WTC11 (cell line): ENCODE measurements around the gene XAB2.

Experiments
- CREB1 ChIP-seq: sonication (generic); formaldehyde crosslinking; IDR thresholded peaks from 2 replicates; pipeline ENCODE4 v1.8.0; 2023; ENCODE audit warnings: mild to moderate bottlenecking, missing genetic modification reagents
- CTCF ChIP-seq: fragments of 200-600 bp; IDR thresholded peaks from 2 replicates; pipeline ENCODE4 v1.8.0; 2022; ENCODE audit warnings: antibody characterized with exemption
- FOXP4 ChIP-seq: sonication (generic); formaldehyde crosslinking; IDR thresholded peaks from 2 replicates; pipeline ENCODE4 v1.8.0; 2022; ENCODE audit warnings: mild to moderate bottlenecking, missing genetic modification reagents
- MAX ChIP-seq: sonication (generic); formaldehyde crosslinking; IDR thresholded peaks from 2 replicates; pipeline ENCODE4 v1.8.0; 2022; ENCODE audit warnings: mild to moderate bottlenecking, missing genetic modification reagents

GRCh38 chr19:7579182-7579581 is 50.2 kb downstream of the XAB2 start:
- TF ChIP-seq CTCF (no peak), MAX (no peak), FOXP4 (CRISPR knock-in tag) (no peak), CREB1 (CRISPR knock-in tag) (no peak)
